ENCODE data around the gene SEMA6B. TPM values are rescaled to one million over a fixed set of nuclear protein-coding genes. Genes with fewer than 3 reads are reported as not detected.

SEMA6B gene
- total RNA-seq, 1 donor from 2014 or later = 11.5 TPM

- no peak overlapping the region for H3K27ac ChIP-seq (ENCODE audit: low read depth, low read length)
- peaks cover 33 to 57% (median 36%) of the 10 kb centered on the region in 3 donors for H3K36me3 ChIP-seq (ENCODE audit: control insufficient read depth in 3 of 3, insufficient read depth in 3 of 3, low read length in 3 of 3)
- peaks cover 42 to 74% (median 62%) of the 10 kb centered on the region in 3 donors for H3K4me1 ChIP-seq (ENCODE audit: control insufficient read depth in 3 of 3, insufficient read depth in 3 of 3, low read length in 3 of 3)
- H3K9me3 ChIP-seq (ENCODE audit: control insufficient read depth in 3 of 3, low read length in 3 of 3) = no peaks in the 10 kb centered on the region
- H3K4me3 ChIP-seq (ENCODE audit: low read length in 3 of 3) = peak overlapping the region in 2 of 3 donors; percentile 52 to 65
- no peaks in the 10 kb centered on the region for H3K27me3 ChIP-seq (ENCODE audit: control insufficient read depth in 3 of 3, insufficient read depth in 3 of 3, low read length in 3 of 3)
- H3K9ac ChIP-seq (ENCODE audit: low read depth in 1 of 3, low read length in 3 of 3) = peak overlapping the region in 2 of 3 donors; percentile 20 to 69
Measured at GRCh38 chr19:4511300-4512054, 48.0 kb downstream of the SEMA6B start.

GRCh38 chr19:4510435-4511255 is 48.8 kb downstream of the SEMA6B start:
- no peaks in the 10 kb centered on the region for H3K9me3 ChIP-seq (ENCODE audit: control insufficient read depth in 3 of 3, low read length in 3 of 3)
- H3K36me3 ChIP-seq (ENCODE audit: control insufficient read depth in 3 of 3, insufficient read depth in 3 of 3, low read length in 3 of 3) = peaks cover 37 to 61% (median 41%) of the 10 kb centered on the region in 3 donors
- H3K9ac ChIP-seq (ENCODE audit: low read depth in 1 of 3, low read length in 3 of 3) = peak overlapping the region in 1 of 3 donors; percentile 69
- H3K27ac ChIP-seq (ENCODE audit: low read depth, low read length) = no peak overlapping the region
- H3K27me3 ChIP-seq (ENCODE audit: control insufficient read depth in 3 of 3, insufficient read depth in 3 of 3, low read length in 3 of 3) = no peaks in the 10 kb centered on the region
- peaks cover 34 to 73% (median 57%) of the 10 kb centered on the region in 3 donors for H3K4me1 ChIP-seq (ENCODE audit: control insufficient read depth in 3 of 3, insufficient read depth in 3 of 3, low read length in 3 of 3)
- H3K4me3 ChIP-seq (ENCODE audit: low read length in 3 of 3) = peak overlapping the region in 2 of 3 donors; percentile 1 to 49

DNA sequence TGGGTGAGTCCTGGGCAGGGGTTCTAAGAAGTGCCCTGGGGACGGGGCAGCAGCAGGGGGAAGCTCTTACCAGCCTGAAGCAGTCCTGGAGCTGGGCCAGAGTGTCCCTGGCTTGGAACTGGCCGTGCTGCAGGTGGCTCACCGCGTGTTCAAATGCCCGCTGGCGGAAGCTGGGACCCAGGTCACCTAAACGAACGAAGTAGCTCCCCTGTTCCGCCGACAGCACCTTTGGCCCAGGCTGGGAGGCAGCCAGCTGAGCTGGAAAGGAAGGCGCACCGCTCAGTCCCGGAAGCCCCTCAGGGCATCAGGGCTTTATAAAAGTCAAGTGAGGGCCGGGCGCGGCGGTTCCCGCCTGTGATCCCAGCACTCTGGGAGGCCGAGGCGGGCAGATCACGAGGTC is 50.8 kb downstream of the SEMA6B start:
- Histone ChIP-seq H3K4me3 (ENCODE audit: low read length in 3 of 3) (no peak overlapping the region), H3K27ac (ENCODE audit: low read depth, low read length) (no peak overlapping the region), H3K4me1 (ENCODE audit: control insufficient read depth in 3 of 3, insufficient read depth in 3 of 3, low read length in 3 of 3) (peaks cover 41 to 84% (median 68%) of the 10 kb centered on the region in 3 donors), H3K9ac (ENCODE audit: low read depth in 1 of 3, low read length in 3 of 3) (peak overlapping the region in 1 of 3 donors; percentile 8), H3K9me3 (ENCODE audit: control insufficient read depth in 3 of 3, low read length in 3 of 3) (no peaks in the 10 kb centered on the region), H3K36me3 (ENCODE audit: control insufficient read depth in 3 of 3, insufficient read depth in 3 of 3, low read length in 3 of 3) (peaks cover 44 to 64% (median 51%) of the 10 kb centered on the region in 3 donors), H3K27me3 (ENCODE audit: control insufficient read depth in 3 of 3, insufficient read depth in 3 of 3, low read length in 3 of 3) (no peaks in the 10 kb centered on the region)

DNA sequence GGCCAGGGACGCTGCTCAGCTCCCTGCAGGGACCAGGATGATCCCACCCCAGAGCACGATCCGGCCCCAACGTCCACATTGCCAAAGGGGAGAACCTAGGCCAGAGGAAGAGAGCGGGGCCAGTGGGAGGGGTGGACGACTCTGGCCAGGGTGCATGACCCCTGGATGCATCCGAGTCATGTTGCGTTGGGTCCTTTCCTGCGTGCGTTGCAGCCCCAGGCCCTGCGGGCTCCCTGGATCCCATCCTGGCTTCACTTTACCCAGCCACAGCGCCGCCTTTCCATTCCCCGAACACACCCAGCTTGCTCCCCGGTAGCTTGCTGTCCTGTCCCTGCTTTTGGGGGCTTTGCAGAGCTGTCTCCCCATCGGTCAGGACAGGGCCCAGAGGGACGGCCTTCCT is 51.7 kb downstream of the SEMA6B start:
- Histone ChIP-seq H3K9me3 (ENCODE audit: control insufficient read depth in 3 of 3, low read length in 3 of 3) (no peaks in the 10 kb centered on the region), H3K36me3 (ENCODE audit: control insufficient read depth in 3 of 3, insufficient read depth in 3 of 3, low read length in 3 of 3) (peaks cover 40 to 60% (median 51%) of the 10 kb centered on the region in 3 donors), H3K4me3 (ENCODE audit: low read length in 3 of 3) (no peak overlapping the region), H3K27ac (ENCODE audit: low read depth, low read length) (no peak overlapping the region), H3K27me3 (ENCODE audit: control insufficient read depth in 3 of 3, insufficient read depth in 3 of 3, low read length in 3 of 3) (no peaks in the 10 kb centered on the region), H3K4me1 (ENCODE audit: control insufficient read depth in 3 of 3, insufficient read depth in 3 of 3, low read length in 3 of 3) (peaks cover 33 to 80% (median 60%) of the 10 kb centered on the region in 3 donors), H3K9ac (ENCODE audit: low read depth in 1 of 3, low read length in 3 of 3) (peak overlapping the region in 1 of 3 donors; percentile 25)

- peaks cover 44 to 63% (median 55%) of the 10 kb centered on the region in 3 donors for H3K36me3 ChIP-seq (ENCODE audit: control insufficient read depth in 3 of 3, insufficient read depth in 3 of 3, low read length in 3 of 3)
Measured at GRCh38 chr19:4507150-4507452, 52.4 kb downstream of the SEMA6B start.

DNA sequence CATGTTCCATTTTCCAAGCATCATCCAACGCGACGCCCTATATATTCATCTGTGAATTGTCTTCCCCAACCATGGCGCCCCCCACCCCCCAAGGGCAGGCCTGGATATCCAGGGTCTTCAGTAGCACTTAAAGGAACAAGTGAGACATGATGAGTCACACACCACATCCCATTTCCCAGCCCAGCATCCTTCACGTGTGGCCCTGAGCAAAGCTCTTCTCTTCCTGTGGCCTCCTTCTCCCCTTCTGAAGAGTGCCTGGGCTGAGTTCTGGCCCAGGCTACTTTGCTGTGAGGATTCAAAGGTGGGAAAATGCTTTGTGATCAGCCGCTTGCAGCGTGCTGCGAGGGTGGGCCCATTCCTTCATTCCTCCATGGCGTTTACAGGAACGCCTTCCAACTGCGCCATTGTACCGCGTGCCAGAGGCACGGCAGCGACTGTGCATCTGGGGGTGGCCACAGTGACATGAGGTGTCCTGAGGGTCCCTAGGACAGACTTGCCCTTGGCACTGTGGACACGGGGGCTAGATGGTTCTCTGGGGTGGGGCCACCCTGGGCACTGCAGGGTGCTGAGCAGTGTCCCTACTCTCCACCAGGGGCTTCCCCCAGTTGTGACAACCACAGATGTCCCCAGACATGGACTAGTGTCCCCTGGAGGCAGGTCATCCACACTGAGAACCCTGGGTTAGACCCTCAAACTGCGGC is 52.9 kb downstream of the SEMA6B start:
- no peaks in the 10 kb centered on the region for H3K27me3 ChIP-seq (ENCODE audit: control insufficient read depth in 3 of 3, insufficient read depth in 3 of 3, low read length in 3 of 3)
- H3K36me3 ChIP-seq (ENCODE audit: control insufficient read depth in 3 of 3, insufficient read depth in 3 of 3, low read length in 3 of 3) = peaks cover 48 to 59% (median 55%) of the 10 kb centered on the region in 3 donors
- no peak overlapping the region for H3K27ac ChIP-seq (ENCODE audit: low read depth, low read length)
- peaks cover 21 to 74% (median 49%) of the 10 kb centered on the region in 3 donors for H3K4me1 ChIP-seq (ENCODE audit: control insufficient read depth in 3 of 3, insufficient read depth in 3 of 3, low read length in 3 of 3)
- H3K9me3 ChIP-seq (ENCODE audit: control insufficient read depth in 3 of 3, low read length in 3 of 3) = no peaks in the 10 kb centered on the region
- H3K4me3 ChIP-seq (ENCODE audit: low read length in 3 of 3) = no peak overlapping the region
- H3K9ac ChIP-seq (ENCODE audit: low read depth in 1 of 3, low read length in 3 of 3) = peak overlapping the region in 1 of 3 donors; percentile 33

More at GRCh38 chr19:4507150-4507452, 52.4 kb downstream of the SEMA6B start:
- H3K4me3 ChIP-seq (ENCODE audit: low read length in 3 of 3) = no peak overlapping the region
- H3K4me1 ChIP-seq (ENCODE audit: control insufficient read depth in 3 of 3, insufficient read depth in 3 of 3, low read length in 3 of 3) = peaks cover 26 to 79% (median 54%) of the 10 kb centered on the region in 3 donors
- H3K27me3 ChIP-seq (ENCODE audit: control insufficient read depth in 3 of 3, insufficient read depth in 3 of 3, low read length in 3 of 3) = no peaks in the 10 kb centered on the region
- H3K9me3 ChIP-seq (ENCODE audit: control insufficient read depth in 3 of 3, low read length in 3 of 3) = no peaks in the 10 kb centered on the region
- H3K9ac ChIP-seq (ENCODE audit: low read depth in 1 of 3, low read length in 3 of 3) = peak overlapping the region in 1 of 3 donors; percentile 25
- no peak overlapping the region for H3K27ac ChIP-seq (ENCODE audit: low read depth, low read length)

DNA sequence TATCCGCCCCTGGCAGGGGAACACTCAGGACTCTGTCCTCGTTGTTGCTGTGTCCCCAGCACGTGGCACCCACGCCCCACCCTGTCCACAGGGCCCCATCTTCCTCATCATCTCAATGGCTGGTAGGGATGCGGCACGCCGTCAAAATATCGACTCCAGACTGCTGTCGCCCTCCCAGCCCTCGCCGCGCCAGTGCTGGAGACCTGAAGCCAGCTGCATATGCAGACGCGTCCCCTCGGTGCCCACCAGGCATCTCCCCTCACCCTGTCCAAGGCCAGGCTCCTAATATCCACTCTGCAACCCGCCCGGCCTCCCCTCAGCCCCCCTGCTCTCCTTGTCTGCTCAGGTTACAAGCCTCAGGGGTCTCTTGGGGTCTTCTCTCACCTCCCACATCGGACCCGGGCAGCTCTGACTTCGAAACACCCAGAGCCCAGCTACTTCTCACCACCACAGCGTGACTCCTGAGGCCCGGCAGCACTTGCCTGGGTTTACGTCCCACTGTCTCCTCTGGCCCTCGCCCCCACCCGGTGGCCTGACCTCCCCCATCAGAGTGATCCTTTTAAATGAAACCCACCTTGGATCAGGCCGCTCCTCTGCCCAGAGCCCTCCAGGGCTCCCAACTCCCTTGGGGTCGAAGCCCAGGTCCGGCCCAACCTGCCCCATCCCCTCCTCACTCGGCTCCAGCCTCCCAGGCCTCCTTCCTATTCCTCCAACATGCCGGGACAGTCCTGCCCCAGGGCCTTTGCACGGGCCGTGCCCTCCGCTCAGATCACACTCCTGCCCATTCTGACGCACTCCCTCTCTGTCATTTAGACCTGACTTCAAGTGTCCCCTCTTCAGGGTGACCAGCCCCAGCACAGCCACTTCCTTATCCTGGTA is 53.7 kb downstream of the SEMA6B start:
- H3K4me1 ChIP-seq (ENCODE audit: control insufficient read depth in 3 of 3, insufficient read depth in 3 of 3, low read length in 3 of 3) = peaks cover 16 to 66% (median 41%) of the 10 kb centered on the region in 3 donors
- H3K9me3 ChIP-seq (ENCODE audit: control insufficient read depth in 3 of 3, low read length in 3 of 3) = no peaks in the 10 kb centered on the region
- peak overlapping the region in 1 of 3 donors; percentile 68 for H3K9ac ChIP-seq (ENCODE audit: low read depth in 1 of 3, low read length in 3 of 3)
- peak overlapping the region; percentile 40 for H3K27ac ChIP-seq (ENCODE audit: low read depth, low read length)
- peaks cover 55 to 63% (median 61%) of the 10 kb centered on the region in 3 donors for H3K36me3 ChIP-seq (ENCODE audit: control insufficient read depth in 3 of 3, insufficient read depth in 3 of 3, low read length in 3 of 3)
- peak overlapping the region in 1 of 3 donors; percentile 9 for H3K4me3 ChIP-seq (ENCODE audit: low read length in 3 of 3)
- H3K27me3 ChIP-seq (ENCODE audit: control insufficient read depth in 3 of 3, insufficient read depth in 3 of 3, low read length in 3 of 3) = no peaks in the 10 kb centered on the region

GRCh38 chr19:4504891-4505569 is 54.5 kb downstream of the SEMA6B start:
- H3K27ac ChIP-seq (ENCODE audit: low read depth, low read length) = peak overlapping the region; percentile 40

More at GRCh38 chr19:4504891-4505569, 54.5 kb downstream of the SEMA6B start:
- H3K27me3 ChIP-seq (ENCODE audit: control insufficient read depth in 3 of 3, insufficient read depth in 3 of 3, low read length in 3 of 3) = no peaks in the 10 kb centered on the region
- H3K9ac ChIP-seq (ENCODE audit: low read depth in 1 of 3, low read length in 3 of 3) = peak overlapping the region in 1 of 3 donors; percentile 68
- H3K36me3 ChIP-seq (ENCODE audit: control insufficient read depth in 3 of 3, insufficient read depth in 3 of 3, low read length in 3 of 3) = peaks cover 56 to 63% (median 61%) of the 10 kb centered on the region in 3 donors
- no peaks in the 10 kb centered on the region for H3K9me3 ChIP-seq (ENCODE audit: control insufficient read depth in 3 of 3, low read length in 3 of 3)
- H3K4me3 ChIP-seq (ENCODE audit: low read length in 3 of 3) = peak overlapping the region in 1 of 3 donors; percentile 9
- H3K4me1 ChIP-seq (ENCODE audit: control insufficient read depth in 3 of 3, insufficient read depth in 3 of 3, low read length in 3 of 3) = peaks cover 16 to 60% (median 35%) of the 10 kb centered on the region in 3 donors
